ENCODE measurements around the gene OR2G2.

DNA sequence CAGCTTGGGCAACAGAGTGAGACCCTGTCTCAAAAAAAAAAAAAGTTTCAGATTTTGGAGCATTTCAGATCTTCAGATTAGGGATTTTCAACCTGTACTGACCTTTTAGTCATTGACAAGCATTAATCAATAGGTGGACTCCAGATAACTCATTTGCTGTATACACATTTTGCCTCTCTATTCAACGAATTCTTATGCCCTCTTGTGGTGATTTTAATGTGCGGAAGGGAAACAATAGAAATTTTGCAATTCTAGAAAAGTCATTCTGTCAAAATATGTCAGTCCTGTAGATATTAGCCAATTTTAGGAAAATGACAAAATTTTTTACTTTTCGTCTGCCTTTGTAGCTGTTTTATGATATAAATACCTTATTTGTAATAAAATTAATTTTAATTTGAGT lies 11.6 kb upstream of the OR2G2 start:
- TF ChIP-seq EP300 (IDR thresholded peaks at IDR 0.05; ENCODE audit: low read depth) (no peak), POLR2A (IDR thresholded peaks at IDR 0.05) (no peak), POLR2AphosphoS5 (IDR thresholded peaks at IDR 0.05) (no peak)
- TF ChIP-seq, protein P1, sequence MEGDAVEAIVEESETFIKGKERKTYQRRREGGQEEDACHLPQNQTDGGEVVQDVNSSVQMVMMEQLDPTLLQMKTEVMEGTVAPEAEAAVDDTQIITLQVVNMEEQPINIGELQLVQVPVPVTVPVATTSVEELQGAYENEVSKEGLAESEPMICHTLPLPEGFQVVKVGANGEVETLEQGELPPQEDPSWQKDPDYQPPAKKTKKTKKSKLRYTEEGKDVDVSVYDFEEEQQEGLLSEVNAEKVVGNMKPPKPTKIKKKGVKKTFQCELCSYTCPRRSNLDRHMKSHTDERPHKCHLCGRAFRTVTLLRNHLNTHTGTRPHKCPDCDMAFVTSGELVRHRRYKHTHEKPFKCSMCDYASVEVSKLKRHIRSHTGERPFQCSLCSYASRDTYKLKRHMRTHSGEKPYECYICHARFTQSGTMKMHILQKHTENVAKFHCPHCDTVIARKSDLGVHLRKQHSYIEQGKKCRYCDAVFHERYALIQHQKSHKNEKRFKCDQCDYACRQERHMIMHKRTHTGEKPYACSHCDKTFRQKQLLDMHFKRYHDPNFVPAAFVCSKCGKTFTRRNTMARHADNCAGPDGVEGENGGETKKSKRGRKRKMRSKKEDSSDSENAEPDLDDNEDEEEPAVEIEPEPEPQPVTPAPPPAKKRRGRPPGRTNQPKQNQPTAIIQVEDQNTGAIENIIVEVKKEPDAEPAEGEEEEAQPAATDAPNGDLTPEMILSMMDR (IDR thresholded peaks at IDR 0.05), result peak in 4 of 5 experiments; percentile 19 to 32 (median 25)
